ENCODE data around the gene CCDC167. TPM values are rescaled to one million over a fixed set of nuclear protein-coding genes. Genes with fewer than 3 reads are reported as not detected.

The CCDC167 gene
- total RNA-seq, 2 donors from 2014 or later: 39.2 to 78.5 TPM

GRCh38 chr6:37482606-37483251, 17.0 kb downstream of the CCDC167 start:
- H3K9me3 Mint-ChIP-seq: no peaks in the 10 kb centered on the region
- no peaks in the 10 kb centered on the region for H3K27me3 Mint-ChIP-seq
- peaks cover 58% of the 10 kb centered on the region for H3K36me3 Mint-ChIP-seq (ENCODE audit: low read depth)
- no peak overlapping the region for H3K4me3 Mint-ChIP-seq
- H3K4me1 Mint-ChIP-seq: peaks cover 9% of the 10 kb centered on the region
- ATAC-seq (replicated peaks): no peak
- H3K27ac Mint-ChIP-seq: peak overlapping the region; percentile 46

GRCh38 chr6:37481711-37482605, 17.7 kb downstream of the CCDC167 start:
- no peak for ATAC-seq (replicated peaks)
- Mint-ChIP-seq H3K27me3 (no peaks in the 10 kb centered on the region), H3K36me3 (ENCODE audit: low read depth) (peaks cover 66% of the 10 kb centered on the region), H3K4me1 (peaks cover 9% of the 10 kb centered on the region), H3K9me3 (no peaks in the 10 kb centered on the region), H3K4me3 (no peak overlapping the region), H3K27ac (peak overlapping the region; percentile 46)

GRCh38 chr6:37480951-37481534, 18.6 kb downstream of the CCDC167 start:
- peaks cover 5% of the 10 kb centered on the region for H3K4me1 Mint-ChIP-seq
- no peaks in the 10 kb centered on the region for H3K9me3 Mint-ChIP-seq
- H3K4me3 Mint-ChIP-seq: no peak overlapping the region
- ATAC-seq (replicated peaks): no peak
- peak overlapping the region; percentile 10 for H3K27ac Mint-ChIP-seq
- no peaks in the 10 kb centered on the region for H3K27me3 Mint-ChIP-seq
- H3K36me3 Mint-ChIP-seq (ENCODE audit: low read depth): peaks cover 75% of the 10 kb centered on the region

GRCh38 chr6:37480118-37480736, 19.5 kb downstream of the CCDC167 start:
- H3K27ac Mint-ChIP-seq: peak overlapping the region; percentile 10

GRCh38 chr6:37479266-37479854, 20.3 kb downstream of the CCDC167 start:
- Mint-ChIP-seq H3K9me3 (no peaks in the 10 kb centered on the region), H3K27me3 (no peaks in the 10 kb centered on the region), H3K36me3 (ENCODE audit: low read depth) (peaks cover 91% of the 10 kb centered on the region), H3K4me3 (no peak overlapping the region), H3K4me1 (no peaks in the 10 kb centered on the region), H3K27ac (peak overlapping the region; percentile 78)
- ATAC-seq (replicated peaks): no peak

More at GRCh38 chr6:37480118-37480736, 19.5 kb downstream of the CCDC167 start:
- Mint-ChIP-seq H3K27me3 (no peaks in the 10 kb centered on the region), H3K9me3 (no peaks in the 10 kb centered on the region), H3K36me3 (ENCODE audit: low read depth) (peaks cover 82% of the 10 kb centered on the region), H3K4me3 (no peak overlapping the region), H3K4me1 (no peaks in the 10 kb centered on the region)
- ATAC-seq (replicated peaks): no peak

- peaks cover 95% of the 10 kb centered on the region for H3K36me3 Mint-ChIP-seq (ENCODE audit: low read depth)
- ATAC-seq (replicated peaks): no peak
- no peaks in the 10 kb centered on the region for H3K27me3 Mint-ChIP-seq
- no peak overlapping the region for H3K4me3 Mint-ChIP-seq
- H3K4me1 Mint-ChIP-seq: no peaks in the 10 kb centered on the region
- no peaks in the 10 kb centered on the region for H3K9me3 Mint-ChIP-seq
- H3K27ac Mint-ChIP-seq: peak overlapping the region; percentile 78
Measured at GRCh38 chr6:37478827-37479226, 20.9 kb downstream of the CCDC167 start.

GRCh38 chr6:37477656-37478435, 21.8 kb downstream of the CCDC167 start:
- H3K27ac Mint-ChIP-seq: peak overlapping the region; percentile 78
- H3K27me3 Mint-ChIP-seq: no peaks in the 10 kb centered on the region
- peak; percentile 74 for ATAC-seq (replicated peaks)
- H3K4me1 Mint-ChIP-seq: no peaks in the 10 kb centered on the region
- no peaks in the 10 kb centered on the region for H3K9me3 Mint-ChIP-seq
- H3K36me3 Mint-ChIP-seq (ENCODE audit: low read depth): peaks cover 95% of the 10 kb centered on the region
- no peak overlapping the region for H3K4me3 Mint-ChIP-seq

- ATAC-seq (replicated peaks): no peak
- Mint-ChIP-seq H3K27ac (peak overlapping the region; percentile 78), H3K36me3 (ENCODE audit: low read depth) (peaks cover 95% of the 10 kb centered on the region), H3K4me3 (no peak overlapping the region), H3K4me1 (no peaks in the 10 kb centered on the region), H3K27me3 (no peaks in the 10 kb centered on the region), H3K9me3 (no peaks in the 10 kb centered on the region)
Measured at GRCh38 chr6:37477191-37477590, 22.5 kb downstream of the CCDC167 start.

GRCh38 chr6:37474316-37474715, 25.4 kb downstream of the CCDC167 start:
- no peak for ATAC-seq (replicated peaks)
- no peaks in the 10 kb centered on the region for H3K27me3 Mint-ChIP-seq
- H3K36me3 Mint-ChIP-seq (ENCODE audit: low read depth): peaks cover 98% of the 10 kb centered on the region
- H3K4me3 Mint-ChIP-seq: no peak overlapping the region
- H3K27ac Mint-ChIP-seq: peak overlapping the region; percentile 39
- H3K9me3 Mint-ChIP-seq: no peaks in the 10 kb centered on the region
- H3K4me1 Mint-ChIP-seq: no peaks in the 10 kb centered on the region

- Mint-ChIP-seq H3K4me3 (no peak overlapping the region), H3K27ac (peak overlapping the region; percentile 55), H3K36me3 (ENCODE audit: low read depth) (peaks cover 96% of the 10 kb centered on the region), H3K27me3 (no peaks in the 10 kb centered on the region), H3K9me3 (no peaks in the 10 kb centered on the region), H3K4me1 (no peaks in the 10 kb centered on the region)
- no peak for ATAC-seq (replicated peaks)
Measured at GRCh38 chr6:37473364-37474095, 26.2 kb downstream of the CCDC167 start.

- ATAC-seq (replicated peaks): no peak
Measured at GRCh38 chr6:37467718-37468117, 32.0 kb downstream of the CCDC167 start.

GRCh38 chr6:37463110-37463509, 36.6 kb downstream of the CCDC167 start:
- no peak for ATAC-seq (replicated peaks)
- no peaks in the 10 kb centered on the region for H3K27me3 Mint-ChIP-seq
- no peaks in the 10 kb centered on the region for H3K4me1 Mint-ChIP-seq
- H3K9me3 Mint-ChIP-seq: no peaks in the 10 kb centered on the region
- no peak overlapping the region for H3K4me3 Mint-ChIP-seq
- H3K27ac Mint-ChIP-seq: peak overlapping the region; percentile 25
- H3K36me3 Mint-ChIP-seq (ENCODE audit: low read depth): peaks cover 96% of the 10 kb centered on the region

More at GRCh38 chr6:37467718-37468117, 32.0 kb downstream of the CCDC167 start:
- Mint-ChIP-seq H3K4me1 (no peaks in the 10 kb centered on the region), H3K9me3 (no peaks in the 10 kb centered on the region), H3K27me3 (no peaks in the 10 kb centered on the region), H3K36me3 (ENCODE audit: low read depth) (peaks cover 93% of the 10 kb centered on the region), H3K4me3 (no peak overlapping the region), H3K27ac (no peak overlapping the region)

GRCh38 chr6:37460805-37461204, 38.9 kb downstream of the CCDC167 start:
- H3K36me3 Mint-ChIP-seq (ENCODE audit: low read depth): peaks cover 95% of the 10 kb centered on the region
- no peak overlapping the region for H3K4me3 Mint-ChIP-seq
- ATAC-seq (replicated peaks): no peak
- no peaks in the 10 kb centered on the region for H3K4me1 Mint-ChIP-seq
- H3K9me3 Mint-ChIP-seq: no peaks in the 10 kb centered on the region
- H3K27me3 Mint-ChIP-seq: no peaks in the 10 kb centered on the region
- H3K27ac Mint-ChIP-seq: peak overlapping the region; percentile 56

Data from activated T-helper 17 cell treated with anti-CD3 and anti-CD28 coated beads, Interleukin-2, amount 50 U/mL, for 72 hours (primary cell).